IMR-90 (cell line): ENCODE results near the gene ACAN. TPM values are rescaled to one million over a fixed set of nuclear protein-coding genes. Genes with fewer than 3 reads are reported as not detected.

Experiments
- ATAC-seq: fragments of 200-7000 bp; cut with Tn5 transposase; 2 replicates; pipeline ENCODE4 v1.9.1; 2020; ENCODE audit warnings: low read depth, mild to moderate bottlenecking, moderate library complexity
- BruUV-seq: library from RNA; stranded (reverse); fragments of 400-500 nt; replicated peaks from 2 replicates; lab custom pipeline; 2021; lab: Mats Ljungman, UMichigan
- CTCF ChIA-PET: fragments of 300-600 bp; formaldehyde crosslinking; extraction: SDS; loops from one replicate; lab custom pipeline; 2021; ENCODE audit warnings: antibody characterized with exemption; lab: Yijun Ruan, JAX
- POLR2A ChIA-PET: fragments of 300-600 bp; sonication (Branson Sonifier 250); formaldehyde crosslinking; loops from one replicate; lab custom pipeline; 2022; ENCODE audit warnings: antibody characterized with exemption; ENCODE audit not compliant: unreplicated experiment; lab: Charles Lee
- DNase-seq: peaks from one replicate; pipeline ENCODE4 v3.0.0; 2013
- H2AFZ ChIP-seq: replicated peaks from 2 replicates; pipeline ENCODE3; 2013; ENCODE audit warnings: low read length, mild to moderate bottlenecking; ENCODE audit not compliant: poor library complexity
- H2AK5ac ChIP-seq: 2 replicates; pipeline ENCODE4 v1.6.1; 2013; ENCODE audit warnings: low read depth, low read length, inconsistent platforms
- H2AK9ac ChIP-seq: replicated peaks from 2 replicates; pipeline ENCODE3; 2013; ENCODE audit warnings: mild to moderate bottlenecking, low read depth, low read length, moderate library complexity; ENCODE audit not compliant: poor library complexity
- H2BK120ac ChIP-seq: 2 replicates; pipeline ENCODE4 v1.6.1; 2013; ENCODE audit warnings: low read depth, low read length, inconsistent platforms
- H2BK15ac ChIP-seq: 3 replicates; pipeline ENCODE4 v1.6.1; 2013; ENCODE audit warnings: low read depth, low read length, inconsistent platforms
- H2BK20ac ChIP-seq: 2 replicates; pipeline ENCODE4 v1.6.1; 2013; ENCODE audit warnings: low read depth, mild to moderate bottlenecking, inconsistent platforms, low read length, moderate library complexity
- H2BK5ac ChIP-seq: 2 replicates; pipeline ENCODE4 v1.6.1; 2013; ENCODE audit warnings: mild to moderate bottlenecking, low read depth, low read length, inconsistent platforms; ENCODE audit not compliant: poor library complexity, severe bottlenecking
- H3K14ac ChIP-seq: replicated peaks from 2 replicates; pipeline ENCODE4 v1.6.1; 2013; ENCODE audit warnings: low read depth, low read length, inconsistent platforms
- H3K18ac ChIP-seq: 2 replicates; pipeline ENCODE4 v1.6.1; 2013; ENCODE audit warnings: low read depth, low read length, control low read depth
- H3K23ac ChIP-seq: 2 replicates; pipeline ENCODE4 v1.6.1; 2013; ENCODE audit warnings: low read depth, low read length, inconsistent platforms
- H3K27ac ChIP-seq: 2 replicates; pipeline ENCODE4 v1.5.1; 2013; ENCODE audit warnings: mild to moderate bottlenecking, control low read depth, low read length; ENCODE audit not compliant: insufficient read depth
- H3K27me3 ChIP-seq: 2 replicates; pipeline ENCODE4 v1.6.1; 2013; ENCODE audit warnings: low read length; ENCODE audit not compliant: control insufficient read depth, insufficient read depth
- H3K36me3 ChIP-seq: 2 replicates; pipeline ENCODE4 v1.6.1; 2013; ENCODE audit warnings: low read length, mixed read lengths; ENCODE audit not compliant: control insufficient read depth, insufficient read depth
- H3K4ac ChIP-seq: 2 replicates; pipeline ENCODE4 v1.6.1; 2013; ENCODE audit warnings: low read depth, low read length, inconsistent platforms
- H3K4me1 ChIP-seq: 2 replicates; pipeline ENCODE4 v1.6.1; 2013; ENCODE audit warnings: low read length, mixed read lengths; ENCODE audit not compliant: control insufficient read depth, insufficient read depth
- H3K4me2 ChIP-seq: 2 replicates; pipeline ENCODE4 v1.6.1; 2013; ENCODE audit warnings: low read depth, mild to moderate bottlenecking, control low read depth, low read length, moderate library complexity
- H3K4me3 ChIP-seq: 2 replicates; pipeline ENCODE4 v1.5.1; 2013; ENCODE audit warnings: low read depth, mild to moderate bottlenecking, control low read depth, low read length, moderate library complexity; ENCODE audit not compliant: insufficient read depth
- H3K56ac ChIP-seq: 2 replicates; pipeline ENCODE4 v1.6.1; 2013; ENCODE audit warnings: low read length, inconsistent platforms; ENCODE audit not compliant: insufficient read depth; ENCODE audit errors: extremely low read depth
- H3K79me1 ChIP-seq, 2 experiments: 2 replicates each; pipeline ENCODE4 v1.6.1; 2013; ENCODE audit warnings: low read length in 2 of 2, inconsistent platforms in 1 of 2, low read depth in 1 of 2
- H3K9ac ChIP-seq: 2 replicates; pipeline ENCODE4 v1.6.1; 2013; ENCODE audit warnings: low read depth, low read length, control low read depth
- H3K9me1 ChIP-seq: 2 replicates; pipeline ENCODE4 v1.6.1; 2013; ENCODE audit warnings: low read length, inconsistent platforms; ENCODE audit not compliant: insufficient read depth
- H3K9me3 ChIP-seq: 2 replicates; pipeline ENCODE4 v1.6.1; 2013; ENCODE audit warnings: low read length; ENCODE audit not compliant: control insufficient read depth, insufficient read depth
- H4K20me1 ChIP-seq: 2 replicates; pipeline ENCODE4 v1.6.1; 2013; ENCODE audit warnings: low read length, inconsistent platforms; ENCODE audit not compliant: insufficient read depth
- H4K5ac ChIP-seq: 2 replicates; pipeline ENCODE4 v1.6.1; 2013; ENCODE audit warnings: mild to moderate bottlenecking, low read depth, low read length, control low read depth
- H4K8ac ChIP-seq, 2 experiments: 2 replicates each; pipeline ENCODE4 v1.6.1; 2013; ENCODE audit warnings: low read depth in 2 of 2, low read length in 2 of 2, control low read depth in 1 of 2, inconsistent platforms in 1 of 2
- H4K91ac ChIP-seq: 2 replicates; pipeline ENCODE4 v1.6.1; 2013; ENCODE audit warnings: low read depth, low read length, inconsistent platforms; ENCODE audit not compliant: insufficient read depth
- BHLHE40 ChIP-seq: fragments of 150-350 bp; IDR thresholded peaks from 2 replicates; pipeline ENCODE4 v1.6.1; 2016; ENCODE audit warnings: mild to moderate bottlenecking, low read depth, low read length
- CEBPB ChIP-seq: IDR thresholded peaks from 2 replicates; pipeline ENCODE4 v1.6.1; 2012; ENCODE audit warnings: low read depth, low read length, improper control_type of control experiment
- CHD1 ChIP-seq: IDR thresholded peaks from 2 replicates; pipeline ENCODE4 v1.6.1; 2012; ENCODE audit warnings: low read depth, low read length, improper control_type of control experiment
- CTCF ChIP-seq: conservative IDR thresholded peaks from 2 replicates; pipeline ENCODE4 v1.5.1; 2012; ENCODE audit warnings: mild to moderate bottlenecking, low read depth, low read length, improper control_type of control experiment
- FOS ChIP-seq: fragments of 150-350 bp; IDR thresholded peaks from 2 replicates; pipeline ENCODE4 v1.6.1; 2016; ENCODE audit warnings: low read depth, low read length
- MAFK ChIP-seq: IDR thresholded peaks from 2 replicates; pipeline ENCODE4 v1.6.1; 2012; ENCODE audit warnings: low read depth, low read length, improper control_type of control experiment
- MAZ ChIP-seq: IDR thresholded peaks from 2 replicates; pipeline ENCODE4 v1.6.1; 2012; ENCODE audit warnings: low read depth, mild to moderate bottlenecking, low read length, improper control_type of control experiment, moderate library complexity, borderline replicate concordance
- MXI1 ChIP-seq: IDR thresholded peaks from 2 replicates; pipeline ENCODE4 v1.6.1; 2012; ENCODE audit warnings: low read depth, mild to moderate bottlenecking, low read length, moderate library complexity, borderline replicate concordance
- NFE2L2 ChIP-seq: fragments of 150-350 bp; IDR thresholded peaks from 2 replicates; pipeline ENCODE4 v1.6.1; 2016; ENCODE audit warnings: low read depth, mild to moderate bottlenecking, low read length
- POLR2A ChIP-seq: IDR thresholded peaks from 2 replicates; pipeline ENCODE4 v1.6.1; 2012; ENCODE audit warnings: mild to moderate bottlenecking, low read depth, low read length
- RAD21 ChIP-seq: IDR thresholded peaks from 2 replicates; pipeline ENCODE4 v1.6.1; 2012; ENCODE audit warnings: low read length, improper control_type of control experiment
- RCOR1 ChIP-seq: IDR thresholded peaks from 2 replicates; pipeline ENCODE4 v1.6.1; 2012; ENCODE audit warnings: mild to moderate bottlenecking, low read length, improper control_type of control experiment; ENCODE audit not compliant: insufficient replicate concordance
- RFX5 ChIP-seq: IDR thresholded peaks from 2 replicates; pipeline ENCODE4 v1.8.0; 2012; ENCODE audit warnings: low read depth, mild to moderate bottlenecking, low read length, moderate library complexity
- SMC3 ChIP-seq: fragments of 150-350 bp; IDR thresholded peaks from 2 replicates; pipeline ENCODE4 v1.6.1; 2016; ENCODE audit warnings: low read depth, mild to moderate bottlenecking, antibody characterized with exemption, low read length, moderate library complexity
- USF2 ChIP-seq: fragments of 150-350 bp; IDR thresholded peaks from 2 replicates; pipeline ENCODE4 v1.6.1; 2017; ENCODE audit warnings: mild to moderate bottlenecking, antibody characterized with exemption, low read length, low read depth
- WGBS, 2 experiments: methylation state at CpG; one replicate each; pipeline versions ENCODE4 v1.1.5 to v1.1.7; 2013; ENCODE audit warnings: missing lambda C conversion rate in 2 of 2; ENCODE audit not compliant: insufficient read length in 1 of 2; ENCODE audit errors: extremely low coverage in 2 of 2; 5-methylcytosine and 5-hydroxymethylcytosine counted together
- dilution Hi-C: fragments of 300-500 bp; cut with HindIII; formaldehyde crosslinking; loops from one replicate; pipeline ENCODE4 v1.14.3; 2018; ENCODE audit warnings: low sequenced_read_pairs; ENCODE audit not compliant: unreplicated experiment
- in situ Hi-C: fragments of 300-500 bp; cut with MboI; formaldehyde crosslinking; loops from 3 replicates; pipeline ENCODE4 v1.14.3; 2019; ENCODE audit warnings: low sequenced_read_pairs, inconsistent platforms, mixed read lengths
- intact Hi-C: fragments of 100-400 bp; cut with micrococcal nuclease; formaldehyde crosslinking; loops from 2 replicates; pipeline ENCODE4 v1.10.0; 2022
- polyA plus RNA-seq, 3 experiments: library from polyadenylated mRNA; depleted of rRNA; stranded (reverse); fragments of >200 nt; gene quantifications; 2 replicates each; pipeline ENCODE4 v1.2.3, GENCODE V29; 2012; ENCODE audit warnings: low replicate concordance in 1 of 3
- total RNA-seq: library from RNA; depleted of rRNA; stranded (reverse); fragments of >200 nt; gene quantifications from 2 replicates; pipeline ENCODE4 v1.2.3, GENCODE V29; 2012
- TF ChIP-seq, protein P1 (sequence below): fragments of 150-350 bp; IDR thresholded peaks from 2 replicates; pipeline ENCODE4 v1.6.1; 2016; ENCODE audit warnings: low read depth, mild to moderate bottlenecking, low read length, moderate library complexity, borderline replicate concordance

The ACAN gene
- total and polyA plus RNA-seq, 2 of the 4 experiments (the other 2 are of a cell fraction): 0.54 to 0.96 TPM

- Histone ChIP-seq H3K36me3 (no peaks in the 10 kb centered on the region), H2AK5ac (no peak overlapping the region), H4K5ac (no peak overlapping the region), H3K23ac (no peak overlapping the region), H4K8ac (no peak overlapping the region), H2AK9ac (no peak overlapping the region), H4K91ac (no peak overlapping the region), H3K79me1 (no peaks in the 10 kb centered on the region), H3K4me1 (no peaks in the 10 kb centered on the region), H4K20me1 (no peaks in the 10 kb centered on the region), H2AFZ (no peak overlapping the region), H2BK120ac (no peak overlapping the region), H3K56ac (no peak overlapping the region), H3K9me3 (no peaks in the 10 kb centered on the region), H3K9ac (no peak overlapping the region), H3K27ac (no peak overlapping the region), H2BK20ac (no peak overlapping the region), H3K18ac (no peak overlapping the region), H3K4ac (no peak overlapping the region), H3K9me1 (no peaks in the 10 kb centered on the region), H3K14ac (no peak overlapping the region), H3K4me2 (no peak overlapping the region), H3K27me3 (peaks cover 9% of the 10 kb centered on the region), H2BK15ac (no peak overlapping the region), H2BK5ac (no peak overlapping the region), H3K4me3 (no peak overlapping the region)
- intact Hi-C loops: no loop called here
- ChIA-PET CTCF (no interaction called here), POLR2A (no interaction called here)
- dilution Hi-C loops: no loop called here
- TF ChIP-seq MAZ: no peak
- no peak for TF ChIP-seq USF2
- TF ChIP-seq BHLHE40: no peak
- TF ChIP-seq, protein P1, sequence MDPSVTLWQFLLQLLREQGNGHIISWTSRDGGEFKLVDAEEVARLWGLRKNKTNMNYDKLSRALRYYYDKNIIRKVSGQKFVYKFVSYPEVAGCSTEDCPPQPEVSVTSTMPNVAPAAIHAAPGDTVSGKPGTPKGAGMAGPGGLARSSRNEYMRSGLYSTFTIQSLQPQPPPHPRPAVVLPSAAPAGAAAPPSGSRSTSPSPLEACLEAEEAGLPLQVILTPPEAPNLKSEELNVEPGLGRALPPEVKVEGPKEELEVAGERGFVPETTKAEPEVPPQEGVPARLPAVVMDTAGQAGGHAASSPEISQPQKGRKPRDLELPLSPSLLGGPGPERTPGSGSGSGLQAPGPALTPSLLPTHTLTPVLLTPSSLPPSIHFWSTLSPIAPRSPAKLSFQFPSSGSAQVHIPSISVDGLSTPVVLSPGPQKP: no peak
- TF ChIP-seq CHD1: no peak
- TF ChIP-seq SMC3: no peak
- no peak for TF ChIP-seq RCOR1
- no peak for TF ChIP-seq MAFK
- TF ChIP-seq CTCF: no peak
- TF ChIP-seq MXI1: no peak
- TF ChIP-seq CEBPB: no peak
- no peak for TF ChIP-seq RFX5
- TF ChIP-seq NFE2L2: no peak
- no peak for TF ChIP-seq POLR2A
- no peak for TF ChIP-seq RAD21
- no peak for TF ChIP-seq FOS
- no CpG with 5 or more reads among the region's 1 CpG for WGBS, 2 experiments
- in situ Hi-C loops: loop anchor here (25.0 kb wide), 2 partner anchors 179 to 354 kb away; no protein-coding TSS in a partner anchor
- ATAC-seq (no peak), DNase-seq (no peak)
- BruUV-seq: no TSS peak
These were observed 38.0 kb downstream of the ACAN start for GRCh38 chr15:88841236-88841635.
